Loucy (cell line): ENCODE data around the gene YWHAQ.

Experiments used
- H2AFZ ChIP-seq: fragments of 200-600 bp; sonication (generic); 2 replicates; pipeline ENCODE4 v1.6.0; 2016; ENCODE audit warnings: antibody characterized with exemption, mild to moderate bottlenecking, low read length, moderate library complexity
- H3F3A ChIP-seq: fragments of 200-600 bp; 2 replicates; pipeline ENCODE4 v1.6.0; 2016; ENCODE audit warnings: antibody characterized with exemption, low read depth, mild to moderate bottlenecking
- H3K27me3 ChIP-seq: fragments of 200-600 bp; sonication (generic); 2 replicates; pipeline ENCODE4 v1.6.1; 2014; ENCODE audit warnings: low read length, mild to moderate bottlenecking; ENCODE audit not compliant: insufficient read depth, poor library complexity, severe bottlenecking
- H3K36me3 ChIP-seq: fragments of 200-600 bp; sonication (generic); 2 replicates; pipeline ENCODE4 v1.6.1; 2016; ENCODE audit warnings: low read length; ENCODE audit not compliant: insufficient read depth
- H3K4me1 ChIP-seq: fragments of 200-600 bp; sonication (generic); 2 replicates; pipeline ENCODE4 v1.5.1; 2014; ENCODE audit warnings: low read length, mild to moderate bottlenecking; ENCODE audit not compliant: insufficient read depth, poor library complexity, severe bottlenecking
- H3K4me2 ChIP-seq: fragments of 200-600 bp; sonication (generic); 2 replicates; pipeline ENCODE4 v1.6.0; 2014; ENCODE audit warnings: antibody characterized with exemption, low read length, low read depth, mild to moderate bottlenecking; ENCODE audit not compliant: poor library complexity, severe bottlenecking
- H3K4me3 ChIP-seq: fragments of 200-600 bp; sonication (generic); 2 replicates; pipeline ENCODE4 v1.5.1; 2014; ENCODE audit warnings: low read length, mild to moderate bottlenecking, mixed read lengths; ENCODE audit not compliant: poor library complexity, severe bottlenecking
- H3K79me2 ChIP-seq: fragments of 200-600 bp; sonication (generic); 2 replicates; pipeline ENCODE4 v1.6.1; 2014; ENCODE audit warnings: low read length; ENCODE audit not compliant: insufficient read depth
- H3K9ac ChIP-seq: fragments of 200-600 bp; sonication (generic); 2 replicates; pipeline ENCODE4 v1.6.0; 2014; ENCODE audit warnings: mild to moderate bottlenecking, low read depth, low read length, moderate library complexity; ENCODE audit not compliant: poor library complexity, severe bottlenecking
- H3K9me2 ChIP-seq: fragments of 200-600 bp; sonication (generic); replicated peaks from 2 replicates; pipeline ENCODE4 v1.6.1; 2016; ENCODE audit warnings: low read depth, low read length, mixed read lengths
- H3K9me3 ChIP-seq: fragments of 200-600 bp; sonication (generic); 2 replicates; pipeline ENCODE4 v1.6.1; 2014; ENCODE audit warnings: mild to moderate bottlenecking, antibody characterized with exemption, low read length, low read depth; ENCODE audit not compliant: insufficient read depth
- H4K20me1 ChIP-seq: fragments of 200-600 bp; sonication (generic); 2 replicates; pipeline ENCODE4 v1.6.0; 2014; ENCODE audit warnings: antibody characterized with exemption, low read length, mild to moderate bottlenecking; ENCODE audit not compliant: insufficient read depth, poor library complexity, severe bottlenecking
- CTCF ChIP-seq: fragments of 200-600 bp; sonication (generic); conservative IDR thresholded peaks from 2 replicates; pipeline ENCODE4 v1.5.1; 2014; ENCODE audit warnings: mild to moderate bottlenecking, antibody characterized with exemption, low read length
- EZH2phosphoT487 ChIP-seq: fragments of 200-600 bp; IDR thresholded peaks from 2 replicates; pipeline ENCODE4 v1.6.1; 2018; ENCODE audit warnings: antibody characterized with exemption, mild to moderate bottlenecking, moderate library complexity, borderline replicate concordance

Gene YWHAQ

GRCh38 chr2:9543557-9543956 lies 87.2 kb downstream of the YWHAQ start:
- Histone ChIP-seq H3K79me2 (peaks cover 84% of the 10 kb centered on the region), H3F3A (0 out of 2 replicates have a peak, but pooled peaks cover 5% of the 10 kb centered on the region), H3K4me3 (no peak overlapping the region), H3K9me3 (no peaks in the 10 kb centered on the region), H2AFZ (no peak overlapping the region), H3K4me1 (peaks cover 15% of the 10 kb centered on the region), H3K27me3 (no peaks in the 10 kb centered on the region), H3K9me2 (no peaks in the 10 kb centered on the region), H3K36me3 (peaks cover 28% of the 10 kb centered on the region; the same call in 1 of the 2 replicates), H3K9ac (no peak overlapping the region), H4K20me1 (peaks cover 36% of the 10 kb centered on the region), H3K4me2 (peak overlapping the region; percentile 10)
- no peak for TF ChIP-seq CTCF
- TF ChIP-seq EZH2phosphoT487: no peak

- Histone ChIP-seq H3K9me3 (no peaks in the 10 kb centered on the region), H3K4me2 (no peak overlapping the region), H3K4me1 (peaks cover 16% of the 10 kb centered on the region), H3K9ac (no peak overlapping the region), H2AFZ (no peak overlapping the region), H3K36me3 (peaks cover 46% of the 10 kb centered on the region), H3K79me2 (peaks cover 64% of the 10 kb centered on the region), H3K27me3 (no peaks in the 10 kb centered on the region), H3K4me3 (no peak overlapping the region), H3K9me2 (no peaks in the 10 kb centered on the region), H3F3A (0 out of 2 replicates have a peak, but pooled peaks cover 5% of the 10 kb centered on the region), H4K20me1 (peaks cover 20% of the 10 kb centered on the region)
- TF ChIP-seq CTCF: no peak
- no peak for TF ChIP-seq EZH2phosphoT487
Measured at GRCh38 chr2:9539531-9539930, 91.3 kb downstream of the YWHAQ start.

DNA sequence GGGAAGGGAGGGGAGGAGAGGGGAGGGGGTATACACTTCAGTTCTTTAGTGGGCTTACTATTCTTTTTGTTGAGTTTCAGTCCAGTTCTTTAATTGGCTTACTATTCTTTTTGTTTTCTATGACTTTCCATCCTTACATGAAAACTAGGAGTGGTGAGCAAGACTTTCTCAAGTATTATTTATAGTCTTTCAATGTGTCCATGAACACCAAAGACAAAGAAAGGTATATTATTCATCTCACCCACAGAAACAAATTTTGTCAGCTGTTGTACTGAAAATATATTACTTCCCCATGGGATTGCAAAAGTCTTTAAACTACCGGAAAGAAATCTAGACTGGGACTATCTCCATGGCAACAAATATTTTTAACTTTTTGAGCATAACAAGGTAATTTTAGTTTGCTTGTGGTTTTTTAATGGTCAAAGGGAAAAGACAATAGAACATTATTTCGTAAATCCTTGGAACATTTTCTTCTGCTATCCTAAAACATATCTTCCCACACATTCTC lies 92.7 kb downstream of the YWHAQ start:
- peaks cover 49% of the 10 kb centered on the region for H3K79me2 ChIP-seq

More for the DNA sequence above, 92.7 kb downstream of the YWHAQ start:
- H3K9me2 ChIP-seq: no peaks in the 10 kb centered on the region
- H3K4me1 ChIP-seq: peaks cover 8% of the 10 kb centered on the region
- H3K4me2 ChIP-seq: no peak overlapping the region
- no peaks in the 10 kb centered on the region for H3K9me3 ChIP-seq
- H4K20me1 ChIP-seq: peaks cover 11% of the 10 kb centered on the region
- H2AFZ ChIP-seq: no peak overlapping the region
- no peak overlapping the region for H3K9ac ChIP-seq
- 0 out of 2 replicates have a peak, but pooled peaks cover 5% of the 10 kb centered on the region for H3F3A ChIP-seq
- no peak overlapping the region for H3K4me3 ChIP-seq
- peaks cover 58% of the 10 kb centered on the region for H3K36me3 ChIP-seq
- TF ChIP-seq EZH2phosphoT487 (no peak), CTCF (no peak)
- no peaks in the 10 kb centered on the region for H3K27me3 ChIP-seq
